ENCODE results near the gene ALLC. TPM values are rescaled to one million over a fixed set of nuclear protein-coding genes. Genes with fewer than 3 reads are reported as not detected.
"Not testable (repeated sequence)": the region's sequence is repeated elsewhere in the genome, so short reads cannot be mapped to it uniquely, and the experiment has no call there.

Gene ALLC
- total RNA-seq (2021; fragmentation: NEBNext Ultra II Directional; extraction: Animal tissue kit (Norgen Biotek cat#: 25700)) = not detected
- long read RNA-seq = 0 reads

DNA sequence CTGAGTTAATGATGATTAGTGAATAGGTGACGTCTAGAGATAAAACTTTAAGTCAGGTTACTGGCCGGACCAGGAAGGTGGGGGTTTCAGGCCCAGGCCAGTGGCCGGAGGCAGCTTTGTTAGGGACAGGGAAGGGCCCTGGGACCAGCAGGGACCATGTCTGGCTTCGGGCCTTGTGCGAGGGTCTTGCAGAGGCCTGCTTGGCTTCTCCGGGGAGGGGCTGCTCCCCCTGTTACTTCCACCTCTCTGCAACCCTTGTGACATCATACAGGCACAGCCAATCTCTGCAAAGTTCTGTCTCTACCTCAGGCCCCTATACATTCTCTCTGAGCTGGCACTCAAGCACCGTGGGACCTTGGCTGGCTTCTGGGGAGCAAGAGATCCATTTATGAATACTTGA lies at the start of gene ALLC:
ALLC (plus strand) TSS at position 320 of the 400 bp plus-strand sequence. CDS start 12,958 bp downstream, outside the sequence.
- H3K4me3 Mint-ChIP-seq = no peak within 1 kb of the TSS
- peaks cover 9% of the 10 kb centered on the region for H3K27me3 Mint-ChIP-seq (ENCODE audit: insufficient read depth)
- no peaks in the 10 kb centered on the region for H3K9me3 Mint-ChIP-seq
- no peak within 1 kb of the TSS for H3K27ac Mint-ChIP-seq
- H3K4me1 Mint-ChIP-seq (ENCODE audit: low read depth) = peaks cover 23% of the 10 kb centered on the region
- no peak for DNase-seq
- no peak for TF ChIP-seq CTCF (IDR thresholded peaks at IDR 0.05)
- no peaks in the 10 kb centered on the region for H3K36me3 Mint-ChIP-seq (ENCODE audit: low read depth)

DNA sequence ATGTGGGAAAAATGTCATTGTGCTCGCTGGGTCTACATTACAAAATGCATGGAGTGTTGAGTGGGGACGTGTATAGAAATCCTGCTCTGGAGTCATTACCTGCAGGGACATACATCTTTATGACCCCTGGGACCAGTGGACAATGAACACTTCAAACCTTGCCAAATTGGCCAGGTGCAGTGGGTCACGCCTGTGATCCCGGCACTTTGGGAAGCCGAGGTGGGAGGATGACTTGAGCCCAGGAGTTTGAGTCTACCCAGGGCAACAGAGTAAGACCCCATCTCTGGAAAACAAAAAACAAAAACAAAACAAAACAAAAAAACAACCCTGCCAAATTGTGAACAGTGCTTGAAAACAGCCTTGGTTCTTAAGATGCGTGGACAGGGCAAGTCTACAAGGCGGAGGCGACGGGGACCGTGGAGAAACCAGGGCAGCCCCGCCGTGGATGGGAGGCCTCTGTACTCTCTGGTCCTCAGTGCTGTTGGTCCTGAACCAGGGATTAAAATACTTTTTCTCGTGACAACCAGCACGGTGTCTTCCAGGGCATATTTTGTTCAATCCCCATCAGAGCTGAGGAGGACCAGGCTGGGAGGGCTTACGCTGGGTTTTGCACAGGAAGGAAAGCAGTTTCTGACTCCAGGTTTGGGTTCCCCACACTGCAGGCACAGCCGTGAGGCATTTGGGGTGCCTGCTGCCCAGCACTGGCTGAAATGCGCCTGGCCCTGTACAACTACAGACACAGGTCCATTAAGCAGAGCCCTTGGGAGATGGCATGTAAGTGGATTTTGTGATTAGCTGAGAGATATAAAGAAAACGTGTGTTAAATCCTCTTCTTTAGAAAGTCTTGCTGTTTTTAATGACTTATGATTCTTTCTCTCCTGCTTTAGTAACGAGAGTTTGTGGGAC lies 49.4 kb upstream of the ALLC start:
- no peak overlapping the region for H3K4me3 Mint-ChIP-seq
- H3K36me3 Mint-ChIP-seq (ENCODE audit: low read depth) = no peaks in the 10 kb centered on the region
- H3K9me3 Mint-ChIP-seq = no peaks in the 10 kb centered on the region
- DNase-seq = no peak
- H3K27ac Mint-ChIP-seq = no peak overlapping the region
- H3K27me3 Mint-ChIP-seq (ENCODE audit: insufficient read depth) = peaks cover 25% of the 10 kb centered on the region
- TF ChIP-seq CTCF (IDR thresholded peaks at IDR 0.05) = no peak
- no peaks in the 10 kb centered on the region for H3K4me1 Mint-ChIP-seq (ENCODE audit: low read depth)

- peaks cover 25% of the 10 kb centered on the region for H3K27me3 Mint-ChIP-seq (ENCODE audit: insufficient read depth)
- H3K4me3 Mint-ChIP-seq; H3K9me3 Mint-ChIP-seq; DNase-seq; H3K27ac Mint-ChIP-seq; H3K36me3 Mint-ChIP-seq (ENCODE audit: low read depth); H3K4me1 Mint-ChIP-seq (ENCODE audit: low read depth): not testable (repeated sequence)
Measured at GRCh38 chr2:3609279-3609673, 48.7 kb upstream of the ALLC start.

GRCh38 chr2:3610415-3610814 lies 47.6 kb upstream of the ALLC start:
- H3K36me3 Mint-ChIP-seq (ENCODE audit: low read depth) = peaks cover 4% of the 10 kb centered on the region
- no peak for DNase-seq
- no peaks in the 10 kb centered on the region for H3K4me1 Mint-ChIP-seq (ENCODE audit: low read depth)
- no peak for TF ChIP-seq CTCF (IDR thresholded peaks at IDR 0.05)
- H3K27me3 Mint-ChIP-seq (ENCODE audit: insufficient read depth) = peaks cover 25% of the 10 kb centered on the region
- no peak overlapping the region for H3K27ac Mint-ChIP-seq
- no peak overlapping the region for H3K4me3 Mint-ChIP-seq
- peaks cover 5% of the 10 kb centered on the region for H3K9me3 Mint-ChIP-seq

GRCh38 chr2:3610881-3611505 lies 47.0 kb upstream of the ALLC start:
- no peaks in the 10 kb centered on the region for H3K4me1 Mint-ChIP-seq (ENCODE audit: low read depth)
- H3K27ac Mint-ChIP-seq = no peak overlapping the region
- H3K9me3 Mint-ChIP-seq = peaks cover 6% of the 10 kb centered on the region
- no peak for TF ChIP-seq CTCF (IDR thresholded peaks at IDR 0.05)
- peaks cover 4% of the 10 kb centered on the region for H3K36me3 Mint-ChIP-seq (ENCODE audit: low read depth)
- no peak for DNase-seq
- H3K4me3 Mint-ChIP-seq = no peak overlapping the region
- peaks cover 25% of the 10 kb centered on the region for H3K27me3 Mint-ChIP-seq (ENCODE audit: insufficient read depth)

GRCh38 chr2:3611589-3611988 lies 46.4 kb upstream of the ALLC start:
- TF ChIP-seq CTCF (IDR thresholded peaks at IDR 0.05) = no peak
- no peak for DNase-seq
- no peaks in the 10 kb centered on the region for H3K4me1 Mint-ChIP-seq (ENCODE audit: low read depth)
- H3K27me3 Mint-ChIP-seq (ENCODE audit: insufficient read depth) = peaks cover 25% of the 10 kb centered on the region
- H3K9me3 Mint-ChIP-seq = peaks cover 6% of the 10 kb centered on the region
- H3K4me3 Mint-ChIP-seq = no peak overlapping the region
- H3K36me3 Mint-ChIP-seq (ENCODE audit: low read depth) = peaks cover 4% of the 10 kb centered on the region
- no peak overlapping the region for H3K27ac Mint-ChIP-seq

All from HFFc6 (cell line).